ENCODE measurements around the gene SRPK1.

Gene SRPK1

GRCh38 chr6:35897036-35897435 is 23.9 kb downstream of the SRPK1 start:
- no peak for DNase-seq

GRCh38 chr6:35896228-35896627 is 24.7 kb downstream of the SRPK1 start:
- DNase-seq, result no peak

GRCh38 chr6:35895560-35895959 is 25.3 kb downstream of the SRPK1 start:
- DNase-seq, result no peak

- DNase-seq, result no peak
Observed at GRCh38 chr6:35894776-35895175, 26.1 kb downstream of the SRPK1 start.

- no peak for DNase-seq
Observed at GRCh38 chr6:35893246-35893645, 27.7 kb downstream of the SRPK1 start.

GRCh38 chr6:35892482-35892881 is 28.4 kb downstream of the SRPK1 start:
- no peak for DNase-seq

GRCh38 chr6:35879151-35879550 is 41.7 kb downstream of the SRPK1 start:
- DNase-seq, result no peak

- DNase-seq, result no peak
Observed at GRCh38 chr6:35876902-35877301, 44.0 kb downstream of the SRPK1 start.

GRCh38 chr6:35874730-35875129 is 46.2 kb downstream of the SRPK1 start:
- no peak for DNase-seq

- no peak for DNase-seq
Observed at GRCh38 chr6:35859367-35859766, 61.5 kb downstream of the SRPK1 start.

- DNase-seq, result no peak
Observed at GRCh38 chr6:35857853-35858252, 63.0 kb downstream of the SRPK1 start.

- DNase-seq, result no peak
Observed at GRCh38 chr6:35856250-35856649, 64.6 kb downstream of the SRPK1 start.

- no peak for DNase-seq
Observed at GRCh38 chr6:35852994-35853393, 67.9 kb downstream of the SRPK1 start.

- DNase-seq, result no peak
Observed at GRCh38 chr6:35850208-35850607, 70.7 kb downstream of the SRPK1 start.

GRCh38 chr6:35844290-35844689 is 76.6 kb downstream of the SRPK1 start:
- DNase-seq, result no peak

GRCh38 chr6:35842381-35842780 is 78.5 kb downstream of the SRPK1 start:
- DNase-seq, result no peak

- DNase-seq, result no peak
Observed at GRCh38 chr6:35839019-35839418, 81.9 kb downstream of the SRPK1 start.

- DNase-seq, result no peak
Observed at GRCh38 chr6:35833536-35833935, 87.4 kb downstream of the SRPK1 start.

GRCh38 chr6:35831257-35832007 is 89.5 kb downstream of the SRPK1 start:
- DNase-seq, result no peak

GRCh38 chr6:35829306-35829705 is 91.6 kb downstream of the SRPK1 start:
- DNase-seq, result no peak

- no peak for DNase-seq
Observed at GRCh38 chr6:35824552-35825192, 96.2 kb downstream of the SRPK1 start.

- DNase-seq, result no peak
Observed at GRCh38 chr6:35823601-35824000, 97.3 kb downstream of the SRPK1 start.

GRCh38 chr6:35817515-35817914 is 103.4 kb downstream of the SRPK1 start:
- DNase-seq, result no peak

- DNase-seq, result no peak
Observed at GRCh38 chr6:35811699-35811995, 109.3 kb downstream of the SRPK1 start.
